Ectodermal cell (in vitro differentiated cells): ENCODE data around the gene CMTM7.
"Not testable (repeated sequence)": the region's sequence is repeated elsewhere in the genome, so short reads cannot be mapped to it uniquely, and the experiment has no call there.

ENCODE experiments used
- H3K27ac ChIP-seq: 2 replicates; pipeline ENCODE4 v1.7.0; 2013; ENCODE audit warnings: mild to moderate bottlenecking, low read depth, low read length; ENCODE audit not compliant: insufficient read depth, poor library complexity, severe bottlenecking
- H3K27me3 ChIP-seq: 2 replicates; pipeline ENCODE4 v1.7.0; 2013; ENCODE audit warnings: mild to moderate bottlenecking, low read length; ENCODE audit not compliant: insufficient read depth, control insufficient read depth, poor library complexity, severe bottlenecking
- H3K36me3 ChIP-seq: one replicate; pipeline ENCODE4 v1.7.0; 2013; ENCODE audit warnings: low read length; ENCODE audit not compliant: control insufficient read depth, insufficient read depth
- H3K4me1 ChIP-seq: one replicate; pipeline ENCODE4 v1.7.0; 2013; ENCODE audit warnings: low read length; ENCODE audit not compliant: control insufficient read depth, insufficient read depth
- H3K4me3 ChIP-seq: 2 replicates; pipeline ENCODE4 v1.7.0; 2013; ENCODE audit warnings: low read depth, low read length, control low read depth; ENCODE audit not compliant: insufficient read depth
- H3K9me3 ChIP-seq: 2 replicates; pipeline ENCODE4 v1.7.0; 2013; ENCODE audit warnings: mild to moderate bottlenecking, low read length, moderate library complexity; ENCODE audit not compliant: control insufficient read depth
- WGBS, 2 experiments: methylation state at CpG; one replicate each; pipeline ENCODE4 v1.1.7; 2013; ENCODE audit warnings: missing lambda C conversion rate in 2 of 2; 5-methylcytosine and 5-hydroxymethylcytosine counted together

Gene CMTM7

DNA sequence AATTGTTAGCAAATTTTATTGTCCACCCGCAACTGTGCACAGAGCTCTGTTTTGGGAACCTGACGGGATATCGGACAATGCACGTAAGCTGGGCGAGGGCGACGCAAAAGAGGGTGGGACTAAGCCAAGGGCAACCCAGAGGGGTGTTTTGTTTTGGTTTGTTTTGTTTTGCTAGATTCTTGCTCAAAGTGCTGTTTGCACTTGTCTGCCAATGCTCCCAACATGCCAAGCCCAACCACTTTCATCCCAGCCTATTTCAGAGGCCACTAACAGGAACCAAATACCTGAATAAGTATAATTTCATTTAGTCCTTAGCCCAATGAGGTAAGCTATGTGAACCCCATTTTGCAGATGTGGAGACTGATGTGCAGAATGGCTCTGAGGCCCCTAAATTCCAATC lies 9.7 kb upstream of the CMTM7 start:
- Histone ChIP-seq H3K4me1 (peaks cover 21% of the 10 kb centered on the region), H3K27me3 (no peaks in the 10 kb centered on the region), H3K36me3 (no peaks in the 10 kb centered on the region), H3K27ac (no peak overlapping the region), H3K9me3 (no peaks in the 10 kb centered on the region), H3K4me3 (no peak overlapping the region)
- 91 to 95% methylated on average over 7 of the region's 7 CpGs for WGBS, 2 experiments

DNA sequence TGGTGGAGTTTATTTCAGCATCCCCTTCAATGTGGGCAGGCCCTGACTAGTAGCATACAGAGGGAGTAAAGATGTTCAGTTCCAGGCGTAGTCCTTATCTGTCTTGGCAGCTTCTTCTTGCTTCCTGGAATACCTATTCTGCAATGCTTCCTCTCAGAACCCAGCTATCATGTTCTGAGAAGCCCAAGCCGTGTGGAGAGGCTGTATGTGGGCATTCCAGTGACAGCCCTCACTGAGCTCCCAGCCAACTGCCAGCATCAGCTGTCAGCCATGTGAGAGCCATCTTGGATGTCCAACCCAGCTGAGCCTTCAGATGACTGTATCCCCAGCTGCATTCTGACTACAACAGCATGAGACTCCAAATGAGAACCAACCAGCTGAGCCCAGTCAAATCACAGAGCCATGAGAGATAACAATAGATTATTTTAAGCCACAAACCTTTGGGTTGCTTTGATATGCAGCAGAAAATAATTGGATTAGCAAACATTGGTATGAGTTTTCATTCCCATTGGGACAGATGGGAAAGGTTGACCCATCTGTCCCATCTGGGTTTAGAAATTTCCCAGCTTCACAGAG lies 8.4 kb upstream of the CMTM7 start:
- H3K9me3 ChIP-seq = no peaks in the 10 kb centered on the region
- H3K27ac ChIP-seq = no peak overlapping the region
- no peak overlapping the region for H3K4me3 ChIP-seq
- no peaks in the 10 kb centered on the region for H3K36me3 ChIP-seq
- WGBS, 2 experiments = 86 to 92% methylated on average over 2 of the region's 2 CpGs
- no peaks in the 10 kb centered on the region for H3K27me3 ChIP-seq
- peaks cover 21% of the 10 kb centered on the region for H3K4me1 ChIP-seq

DNA sequence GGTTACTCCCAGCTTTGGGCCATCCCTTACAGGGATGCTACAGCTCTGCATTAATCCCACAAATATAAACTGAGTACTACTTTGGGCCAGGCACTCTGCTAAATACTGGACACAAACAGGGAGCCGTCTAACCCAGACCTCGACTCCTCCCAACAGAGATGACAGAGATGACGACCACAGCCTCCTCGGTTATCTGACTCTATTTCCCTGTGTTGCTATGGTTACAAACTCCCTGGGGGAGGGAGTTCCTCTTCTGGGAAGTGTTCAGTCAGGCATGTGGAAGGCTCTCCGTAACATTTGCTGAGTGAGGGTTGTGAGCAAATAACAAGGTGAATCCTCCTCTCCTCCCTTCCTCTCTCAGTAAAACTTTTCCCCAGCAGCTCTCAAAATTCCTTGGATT lies 6.7 kb upstream of the CMTM7 start:
- Histone ChIP-seq H3K27me3 (no peaks in the 10 kb centered on the region), H3K27ac (no peak overlapping the region), H3K36me3 (no peaks in the 10 kb centered on the region), H3K4me1 (peaks cover 17% of the 10 kb centered on the region), H3K9me3 (no peaks in the 10 kb centered on the region), H3K4me3 (no peak overlapping the region)
- 63 to 67% methylated on average over 5 of the region's 5 CpGs for WGBS, 2 experiments

DNA sequence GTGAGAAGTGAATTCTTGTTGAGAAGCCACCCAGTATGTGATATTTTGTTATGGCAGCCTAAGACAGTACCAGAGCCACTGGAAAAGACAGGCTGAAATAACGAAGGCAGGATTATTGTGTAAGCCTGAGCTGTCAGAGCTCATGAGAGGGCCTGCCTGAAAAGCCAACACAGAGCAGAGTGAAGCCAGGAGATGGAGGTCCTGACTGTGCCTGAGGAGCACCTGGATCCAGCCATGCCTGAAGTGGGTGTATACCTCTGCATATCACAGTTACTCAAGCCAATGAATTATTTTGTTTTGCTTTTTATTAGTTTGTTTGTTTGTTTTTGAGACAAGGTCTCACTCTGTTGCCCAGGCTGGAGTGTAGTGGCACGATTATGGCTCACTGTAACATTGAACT lies 4.1 kb upstream of the CMTM7 start:
- H3K27ac ChIP-seq = no peak overlapping the region
- no peaks in the 10 kb centered on the region for H3K36me3 ChIP-seq
- no peaks in the 10 kb centered on the region for H3K9me3 ChIP-seq
- peaks cover 18% of the 10 kb centered on the region for H3K27me3 ChIP-seq
- no peak overlapping the region for H3K4me3 ChIP-seq
- H3K4me1 ChIP-seq = peaks cover 6% of the 10 kb centered on the region
- 96% methylated on average over 2 of the region's 2 CpGs for WGBS, 2 experiments

DNA sequence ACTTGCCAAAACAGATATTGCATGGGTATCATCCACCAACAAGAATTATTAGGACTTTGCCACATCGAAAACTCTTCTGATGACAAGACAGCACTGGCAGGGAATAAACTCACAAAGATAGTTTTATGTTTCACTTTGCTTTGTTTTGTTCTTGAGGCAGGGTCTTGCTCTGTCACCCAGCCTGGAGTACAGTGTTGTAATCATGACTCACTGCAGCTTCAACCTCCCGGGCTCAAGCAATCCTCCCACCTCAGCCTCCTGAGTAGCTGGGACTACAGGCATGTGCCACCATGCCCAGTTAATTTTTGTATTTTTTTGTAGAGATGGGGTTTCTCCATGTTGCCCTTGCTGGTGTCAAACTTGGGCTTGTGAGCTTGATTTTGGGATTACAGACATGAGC lies 2.1 kb upstream of the CMTM7 start:
- not testable (repeated sequence) for H3K4me1 ChIP-seq, H3K27ac ChIP-seq, H3K36me3 ChIP-seq, H3K4me3 ChIP-seq, H3K9me3 ChIP-seq
- peaks cover 25% of the 10 kb centered on the region for H3K27me3 ChIP-seq
- 93 to 96% methylated on average over 2 of the region's 2 CpGs for WGBS, 2 experiments

DNA sequence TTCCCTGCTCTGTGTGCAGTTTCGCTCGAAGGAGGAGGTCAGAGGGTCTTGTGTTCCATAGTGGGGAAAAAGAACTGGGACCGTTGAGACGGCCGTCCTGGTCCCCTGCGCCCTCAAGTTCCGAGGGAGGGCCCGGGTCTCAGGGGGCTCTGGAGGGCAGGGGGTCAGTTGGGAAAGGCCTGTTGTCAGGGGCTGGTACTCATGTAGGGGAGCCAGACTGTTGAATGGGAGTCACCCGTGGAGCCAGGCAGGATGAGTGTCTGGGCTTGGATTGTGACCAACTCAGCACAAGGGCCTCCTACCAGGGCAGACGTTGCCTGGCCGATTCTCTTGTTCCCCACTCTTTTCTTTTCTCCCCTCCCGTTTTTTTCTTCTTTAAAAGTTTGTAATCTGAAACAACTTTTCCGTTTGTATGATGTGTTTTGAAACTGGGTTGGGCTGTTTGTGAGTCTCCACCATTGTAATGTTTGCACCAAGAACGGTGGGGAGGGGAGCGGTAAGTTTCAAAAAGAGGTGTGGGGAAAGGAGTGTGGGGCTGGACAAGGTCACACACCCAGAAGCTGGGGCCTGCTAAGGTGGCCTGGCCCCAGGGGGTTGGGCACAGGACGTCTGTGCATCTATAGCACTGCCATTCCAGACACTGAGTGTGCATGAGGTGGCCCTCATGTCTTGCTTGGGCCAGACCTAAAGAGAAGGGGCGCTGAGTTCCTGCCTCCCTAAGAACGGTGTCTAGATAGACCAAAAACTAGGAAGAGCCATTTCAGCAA lies 1.1 kb downstream of the CMTM7 start:
- WGBS, 2 experiments = 23 to 25% methylated on average over 16 to 18 of the region's 18 CpGs

DNA sequence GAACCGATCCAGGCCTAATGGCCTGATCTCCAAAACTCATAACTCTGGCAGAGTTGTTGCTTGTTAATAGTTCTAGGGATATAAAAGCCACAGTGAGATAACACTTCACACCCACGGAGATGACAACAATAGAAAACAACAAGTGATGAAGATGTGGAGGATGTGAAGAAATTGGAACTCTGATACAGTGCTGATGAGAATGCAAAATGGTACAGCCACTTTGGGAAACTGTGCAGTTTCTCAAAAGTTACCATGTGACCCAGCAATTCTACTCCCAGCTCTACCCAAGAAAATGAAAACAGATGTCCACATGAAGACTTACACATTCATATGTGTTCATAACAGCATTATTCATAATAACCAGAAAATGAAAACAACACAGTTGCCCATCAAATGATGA lies 3.8 kb downstream of the CMTM7 start:
- H3K4me3 ChIP-seq = no peak overlapping the region
- 93 to 100% methylated on average over 2 of the region's 2 CpGs for WGBS, 2 experiments

More for the DNA sequence above, 1.1 kb downstream of the CMTM7 start:
- peaks cover 25% of the 10 kb centered on the region for H3K27me3 ChIP-seq
- H3K4me3 ChIP-seq = peak overlapping the region; percentile 58
- H3K36me3 ChIP-seq = no peaks in the 10 kb centered on the region
- no peak overlapping the region for H3K27ac ChIP-seq
- H3K9me3 ChIP-seq = no peaks in the 10 kb centered on the region
- H3K4me1 ChIP-seq = no peaks in the 10 kb centered on the region

DNA sequence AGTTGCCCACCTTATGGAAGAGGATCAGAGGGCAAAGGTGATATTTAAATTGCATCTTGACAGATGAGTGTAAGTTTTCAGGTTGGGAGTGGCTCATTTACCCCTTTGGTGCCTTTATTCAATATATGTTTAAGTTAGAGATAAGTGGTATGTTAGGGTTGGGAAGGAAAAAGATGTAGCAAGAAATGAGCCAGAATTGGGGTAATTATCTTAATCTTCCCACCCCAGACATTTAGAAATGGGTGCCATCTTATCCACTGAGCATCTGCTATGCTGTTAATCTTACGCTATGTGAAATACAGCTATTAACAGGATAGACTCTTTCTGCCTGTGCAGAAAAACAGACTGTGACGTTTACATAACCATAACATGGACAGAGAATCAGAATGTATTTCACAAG lies 6.3 kb downstream of the CMTM7 start:
- Histone ChIP-seq H3K4me3 (no peak overlapping the region), H3K36me3 (no peaks in the 10 kb centered on the region), H3K4me1 (peaks cover 8% of the 10 kb centered on the region), H3K27me3 (peaks cover 4% of the 10 kb centered on the region), H3K9me3 (no peaks in the 10 kb centered on the region), H3K27ac (no peak overlapping the region)
- 96 to 100% methylated on average over 2 of the region's 2 CpGs for WGBS, 2 experiments

More for the DNA sequence above, 3.8 kb downstream of the CMTM7 start:
- Histone ChIP-seq H3K27me3 (peaks cover 25% of the 10 kb centered on the region), H3K9me3 (no peaks in the 10 kb centered on the region), H3K4me1 (no peaks in the 10 kb centered on the region), H3K36me3 (no peaks in the 10 kb centered on the region), H3K27ac (no peak overlapping the region)

DNA sequence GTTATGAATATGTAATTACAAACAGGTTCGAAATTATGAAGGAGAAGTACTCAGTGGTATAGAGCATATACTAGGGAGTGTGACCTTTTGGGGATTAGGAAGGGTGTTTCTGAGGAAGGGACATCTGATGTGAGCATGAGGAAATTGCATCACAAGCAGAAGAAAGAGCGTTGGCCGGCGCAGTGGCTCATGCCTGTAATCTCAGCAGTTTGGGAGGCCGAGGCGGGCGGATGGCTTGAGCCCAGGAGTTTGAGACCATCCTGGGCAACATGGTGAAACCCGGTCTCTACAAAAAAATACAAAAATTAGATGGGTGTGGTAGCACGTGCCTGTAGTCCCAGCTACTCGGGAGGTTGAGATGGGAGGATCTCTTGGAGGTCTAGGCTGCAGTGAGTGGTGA lies 6.9 kb downstream of the CMTM7 start:
- 84 to 94% methylated on average over 10 of the region's 10 CpGs for WGBS, 2 experiments

DNA sequence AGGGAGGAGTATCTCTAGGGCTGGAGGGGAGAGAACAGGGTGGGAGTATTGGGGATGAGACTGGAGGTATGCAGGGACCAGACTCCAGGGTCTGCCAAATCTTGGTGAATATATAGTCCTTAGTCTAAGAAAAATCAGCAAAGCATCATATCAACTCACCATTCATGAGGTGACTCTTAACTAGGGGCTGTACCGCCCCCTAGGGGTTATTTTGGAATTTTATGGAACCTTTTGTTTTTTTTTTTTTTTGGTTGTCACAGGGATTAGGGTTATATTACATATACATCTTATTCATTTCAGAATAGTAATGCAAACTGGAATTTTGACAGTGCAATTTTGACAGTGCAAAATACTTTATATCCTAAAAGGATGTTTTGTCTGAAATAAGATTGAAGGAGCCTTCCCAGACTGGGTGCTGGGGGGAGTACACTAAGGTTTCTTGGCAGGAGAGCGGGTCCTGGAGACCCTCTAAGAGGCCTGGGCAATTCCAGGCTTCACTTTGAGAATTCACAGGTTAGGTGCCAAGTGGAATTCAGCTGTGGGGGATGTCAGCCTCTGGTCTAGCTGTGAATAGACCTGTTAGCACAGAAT lies 7.5 kb downstream of the CMTM7 start:
- H3K9me3 ChIP-seq = no peaks in the 10 kb centered on the region
- H3K4me1 ChIP-seq = peaks cover 8% of the 10 kb centered on the region
- no peaks in the 10 kb centered on the region for H3K27me3 ChIP-seq
- H3K4me3 ChIP-seq = no peak overlapping the region
- H3K36me3 ChIP-seq = no peaks in the 10 kb centered on the region
- 49 to 97% methylated on average over 1 to 2 of the region's 2 CpGs for WGBS, 2 experiments
- H3K27ac ChIP-seq = no peak overlapping the region

More for the DNA sequence above, 6.9 kb downstream of the CMTM7 start:
- H3K9me3 ChIP-seq = no peaks in the 10 kb centered on the region
- H3K27ac ChIP-seq = no peak overlapping the region
- no peak overlapping the region for H3K4me3 ChIP-seq
- no peaks in the 10 kb centered on the region for H3K36me3 ChIP-seq
- peaks cover 8% of the 10 kb centered on the region for H3K4me1 ChIP-seq
- H3K27me3 ChIP-seq = no peaks in the 10 kb centered on the region
